NCI-H2171 treated with DMSO at 0.1 percent for 48 hours (cell line): Measurements from ENCODE around the gene MEPE.
A peak's percentile ranks its signal among the peaks of the same experiment; 100 is the strongest.

Experiments
- DNase-seq: peaks from one replicate; lab custom pipeline; 2025; lab: John Stamatoyannopoulos, UW

MEPE gene, protein sequence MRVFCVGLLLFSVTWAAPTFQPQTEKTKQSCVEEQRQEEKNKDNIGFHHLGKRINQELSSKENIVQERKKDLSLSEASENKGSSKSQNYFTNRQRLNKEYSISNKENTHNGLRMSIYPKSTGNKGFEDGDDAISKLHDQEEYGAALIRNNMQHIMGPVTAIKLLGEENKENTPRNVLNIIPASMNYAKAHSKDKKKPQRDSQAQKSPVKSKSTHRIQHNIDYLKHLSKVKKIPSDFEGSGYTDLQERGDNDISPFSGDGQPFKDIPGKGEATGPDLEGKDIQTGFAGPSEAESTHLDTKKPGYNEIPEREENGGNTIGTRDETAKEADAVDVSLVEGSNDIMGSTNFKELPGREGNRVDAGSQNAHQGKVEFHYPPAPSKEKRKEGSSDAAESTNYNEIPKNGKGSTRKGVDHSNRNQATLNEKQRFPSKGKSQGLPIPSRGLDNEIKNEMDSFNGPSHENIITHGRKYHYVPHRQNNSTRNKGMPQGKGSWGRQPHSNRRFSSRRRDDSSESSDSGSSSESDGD

DNA sequence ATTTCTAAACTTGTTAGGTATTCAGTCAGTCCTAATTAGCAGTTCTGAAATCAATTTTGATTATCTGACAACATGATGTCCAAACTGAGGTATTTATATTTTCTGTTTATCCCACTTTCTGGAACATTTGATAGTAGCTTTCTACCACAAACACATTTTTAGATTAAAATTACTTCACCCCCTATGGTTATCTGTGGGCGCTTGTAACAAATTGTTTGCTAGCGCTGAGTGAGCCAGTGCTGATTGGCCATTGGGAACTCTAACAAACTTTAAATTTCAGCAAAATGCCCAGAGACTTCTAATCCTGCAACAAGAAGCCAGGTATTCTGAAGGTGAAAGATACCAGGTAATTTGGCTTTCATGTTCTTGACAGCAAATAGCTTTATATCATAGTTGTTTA, at the start of gene MEPE:
MEPE (plus strand) TSS at position 301 of the 400 bp plus-strand sequence. CDS start 1,746 bp downstream, outside the sequence.
- DNase-seq = no peak

DNA sequence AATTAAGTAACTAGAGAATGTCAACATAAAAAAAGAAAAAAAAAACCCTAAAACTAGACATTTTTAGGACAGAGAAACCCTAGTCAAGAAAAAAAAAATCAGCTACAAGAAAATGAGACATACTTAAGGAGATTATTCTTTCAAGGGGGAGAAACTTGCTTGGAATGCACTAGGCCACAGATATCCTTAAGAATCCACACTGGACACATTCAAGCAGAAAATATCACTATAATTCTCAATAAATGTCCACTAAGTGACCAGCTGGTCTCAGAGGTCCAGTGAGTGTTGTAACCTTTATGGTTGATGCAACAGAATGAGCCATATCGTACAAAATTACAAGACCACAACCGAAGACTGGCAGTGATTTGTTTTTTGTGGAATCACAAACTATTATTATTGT, 49.0 kb upstream of the MEPE start:
- no peak for DNase-seq

DNA sequence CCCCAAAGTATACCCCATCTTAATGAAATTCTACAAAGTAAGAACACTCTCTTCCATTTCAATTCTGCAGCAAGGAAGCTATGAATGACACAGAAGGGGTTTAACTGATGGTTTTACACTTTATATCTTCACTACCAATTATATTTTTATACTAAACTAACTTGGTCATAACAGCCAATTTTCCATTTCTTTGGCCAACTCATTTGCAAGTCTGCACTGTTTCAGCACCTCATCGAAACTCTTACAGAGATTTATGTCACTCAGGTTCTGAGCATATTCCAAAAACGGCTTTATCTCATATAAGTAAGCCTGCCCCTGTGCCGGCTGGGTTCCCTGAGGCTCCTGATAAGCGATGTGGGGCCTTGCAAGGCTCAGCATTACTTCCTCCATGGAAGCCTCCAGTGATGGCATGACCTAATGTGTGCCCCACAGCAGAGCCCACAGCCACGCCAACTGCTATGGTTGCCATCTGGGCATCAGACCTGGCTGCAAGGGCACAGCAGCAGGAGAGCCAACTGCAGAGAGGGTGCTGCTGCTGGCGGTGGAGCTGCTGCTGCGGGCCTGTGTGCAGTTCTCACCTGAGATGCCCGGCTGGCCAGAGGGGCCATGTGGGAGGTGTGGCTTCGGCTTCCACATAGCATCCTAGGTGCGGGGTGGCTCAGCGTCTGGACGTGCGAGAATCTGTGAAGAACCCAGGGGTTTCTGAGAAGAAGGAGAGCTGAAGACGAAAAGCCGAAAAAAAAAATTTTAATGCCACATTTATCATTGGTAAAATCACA, 46.8 kb upstream of the MEPE start:
- no peak for DNase-seq

DNA sequence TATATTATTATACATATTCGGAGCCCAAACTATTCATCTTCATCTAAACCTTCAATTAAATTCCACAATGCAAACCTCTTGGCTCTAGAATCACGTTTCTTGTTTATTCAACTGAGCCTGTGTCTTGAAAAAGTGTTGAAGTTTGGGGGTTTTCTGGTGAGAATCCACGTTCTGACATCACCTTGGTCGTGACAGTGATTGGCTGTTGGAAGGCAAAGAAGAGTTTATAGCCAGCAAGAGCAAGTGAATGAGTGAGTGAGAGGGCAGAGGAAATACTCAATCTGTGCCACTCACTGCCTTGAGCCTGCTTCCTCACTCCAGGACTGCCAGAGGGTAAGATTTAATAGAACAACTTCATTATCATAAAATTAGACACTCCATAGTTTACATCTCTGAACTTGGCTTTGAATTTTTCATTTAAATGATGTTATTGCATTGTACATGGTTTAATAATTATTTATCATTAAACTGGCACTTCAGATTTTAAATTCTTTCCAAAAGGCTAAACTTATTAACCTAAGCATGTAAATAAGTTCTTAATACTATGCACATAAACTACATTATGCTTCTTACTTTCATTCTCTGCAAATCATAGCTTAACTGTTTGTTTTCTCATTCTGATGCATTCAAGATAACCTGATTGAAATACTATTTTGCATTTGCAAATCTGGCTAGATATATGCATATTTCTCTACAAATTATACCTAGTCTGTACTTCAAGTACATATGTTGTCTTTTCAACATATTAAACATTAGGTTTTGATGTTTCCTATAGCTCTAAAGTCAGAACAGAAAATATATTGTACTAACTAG, 33.3 kb upstream of the MEPE start, which contains the start of gene IBSP:
IBSP (plus strand) TSS at position 254 of the 813 bp plus-strand sequence. CDS start 2,808 bp downstream, outside the sequence.
- no peak for DNase-seq

DNA sequence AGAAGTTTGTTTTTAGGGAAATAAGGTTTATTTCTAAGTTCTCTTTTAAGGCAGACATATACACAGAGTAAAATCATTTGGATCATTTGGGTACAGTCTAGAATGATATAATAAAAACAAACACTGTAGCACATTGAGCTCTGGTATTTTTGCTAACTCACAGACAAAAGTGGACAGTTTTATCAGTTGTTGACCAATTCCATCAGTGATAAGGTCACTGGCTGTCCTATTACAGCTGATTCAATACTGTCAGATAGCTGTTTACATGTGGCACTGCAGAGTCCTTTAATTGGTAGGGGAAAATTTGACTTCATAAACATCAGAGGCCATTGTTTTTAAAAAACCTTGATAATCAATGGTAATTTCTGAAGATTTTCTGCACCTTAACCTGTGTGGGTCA, 29.9 kb upstream of the MEPE start:
- DNase-seq = no peak

DNA sequence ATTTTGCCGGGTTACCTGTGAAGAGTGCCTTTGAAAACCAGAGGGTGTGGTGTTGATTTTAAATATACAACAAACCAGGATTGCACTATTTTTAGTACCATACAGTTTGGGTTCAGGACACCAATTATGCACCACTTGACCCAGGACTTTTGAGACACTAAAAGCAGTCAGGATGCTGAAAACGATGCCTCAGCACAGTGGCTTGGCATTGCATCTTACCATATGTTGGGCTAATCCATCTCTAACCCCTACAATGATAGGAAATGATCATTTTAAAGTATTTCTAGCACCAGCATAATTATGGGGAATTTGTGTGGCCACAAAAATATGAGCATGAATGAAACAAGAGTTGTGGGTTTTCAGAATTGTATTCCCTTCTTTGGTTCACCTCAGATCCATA, 29.3 kb upstream of the MEPE start:
- DNase-seq = no peak

DNA sequence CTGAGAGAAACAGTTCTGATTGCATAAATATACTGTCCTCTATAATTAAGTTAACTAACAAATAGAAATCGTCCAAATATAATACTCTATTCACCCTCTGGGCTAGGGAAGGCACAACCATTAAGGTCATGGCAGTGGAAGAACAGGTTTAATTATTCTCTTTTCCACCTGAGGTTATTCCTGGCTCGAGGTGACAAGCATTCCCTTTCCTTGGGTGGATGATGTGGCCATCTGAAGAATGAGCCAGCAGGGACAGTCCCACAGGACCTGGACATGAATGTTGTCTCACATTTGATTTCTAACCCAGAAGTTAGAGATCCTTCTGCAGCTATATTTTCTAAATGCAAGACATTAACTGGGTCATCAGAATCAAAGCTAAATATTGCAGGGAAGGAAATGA, 27.9 kb upstream of the MEPE start:
- DNase-seq = no peak

DNA sequence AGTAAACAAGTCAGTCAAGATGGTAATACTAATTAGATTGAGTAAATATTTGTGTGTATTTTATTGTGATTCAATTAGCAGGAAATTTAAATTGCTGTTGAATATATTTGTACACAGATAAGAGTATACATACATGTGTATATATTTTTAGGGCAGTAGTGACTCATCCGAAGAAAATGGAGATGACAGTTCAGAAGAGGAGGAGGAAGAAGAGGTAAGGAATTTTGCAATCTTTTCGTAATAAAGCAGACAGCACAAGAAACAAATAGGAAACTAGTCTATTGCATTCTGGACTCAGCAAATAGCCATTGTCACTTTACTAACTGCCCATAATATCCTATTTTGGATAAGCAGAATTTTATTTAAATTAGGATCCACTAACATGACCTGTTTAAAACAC, 26.8 kb upstream of the MEPE start:
- no peak for DNase-seq

DNA sequence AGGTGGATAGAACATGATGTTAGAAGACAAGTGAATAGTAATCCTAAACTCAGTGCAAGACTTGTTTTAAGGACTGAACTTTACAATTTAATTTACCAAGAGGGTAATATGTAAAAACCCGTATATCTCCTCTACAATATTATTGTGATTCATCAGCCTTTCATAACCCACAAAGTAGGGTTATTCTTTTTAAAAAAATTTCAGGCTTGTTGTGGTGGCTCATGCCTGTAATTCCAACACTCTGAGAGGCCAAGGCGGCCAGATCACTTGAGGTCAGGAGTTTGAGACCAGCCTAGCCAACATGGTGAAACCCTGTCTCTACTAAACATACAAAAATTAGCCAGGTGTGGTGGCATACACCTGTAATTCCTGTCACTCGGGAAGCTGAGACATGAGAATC, 26.2 kb upstream of the MEPE start:
- no peak for DNase-seq

DNA sequence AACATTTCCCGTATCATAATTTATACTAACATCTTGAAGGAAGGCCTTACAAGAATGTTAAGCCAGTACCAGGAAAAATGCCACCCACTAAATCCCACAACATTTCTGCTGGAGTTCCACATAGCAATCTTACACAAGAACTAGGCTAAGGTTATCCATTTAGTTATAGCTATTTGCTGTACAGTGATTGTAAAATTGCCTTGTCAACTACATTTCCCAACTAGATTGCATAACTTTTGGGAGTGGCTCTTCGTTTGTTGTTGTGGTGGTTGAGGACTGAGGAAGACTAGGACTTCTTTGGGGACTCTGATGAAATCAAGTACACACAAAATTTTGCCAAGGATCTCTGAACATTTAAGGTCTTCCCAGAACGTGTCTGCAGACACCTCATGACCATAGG, 25.4 kb upstream of the MEPE start:
- DNase-seq = no peak

DNA sequence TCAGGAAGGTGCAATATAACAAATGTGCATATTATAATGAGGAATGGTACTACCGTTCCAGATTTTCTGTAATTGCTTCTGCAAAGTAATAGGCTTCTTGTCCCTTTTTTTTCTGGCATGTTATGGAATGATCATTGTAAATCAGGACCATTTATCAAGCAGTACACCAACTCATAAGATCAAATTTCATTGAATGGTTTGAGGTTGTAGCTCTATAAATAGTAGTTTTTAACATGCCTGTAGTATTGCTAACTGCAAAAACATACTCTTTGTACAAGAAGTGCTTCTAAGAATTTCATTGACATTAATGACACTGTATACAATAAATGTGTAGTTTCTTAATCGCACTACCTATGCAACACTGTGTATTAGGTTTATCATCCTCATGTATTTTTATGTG, 20.8 kb upstream of the MEPE start:
- no peak for DNase-seq

DNA sequence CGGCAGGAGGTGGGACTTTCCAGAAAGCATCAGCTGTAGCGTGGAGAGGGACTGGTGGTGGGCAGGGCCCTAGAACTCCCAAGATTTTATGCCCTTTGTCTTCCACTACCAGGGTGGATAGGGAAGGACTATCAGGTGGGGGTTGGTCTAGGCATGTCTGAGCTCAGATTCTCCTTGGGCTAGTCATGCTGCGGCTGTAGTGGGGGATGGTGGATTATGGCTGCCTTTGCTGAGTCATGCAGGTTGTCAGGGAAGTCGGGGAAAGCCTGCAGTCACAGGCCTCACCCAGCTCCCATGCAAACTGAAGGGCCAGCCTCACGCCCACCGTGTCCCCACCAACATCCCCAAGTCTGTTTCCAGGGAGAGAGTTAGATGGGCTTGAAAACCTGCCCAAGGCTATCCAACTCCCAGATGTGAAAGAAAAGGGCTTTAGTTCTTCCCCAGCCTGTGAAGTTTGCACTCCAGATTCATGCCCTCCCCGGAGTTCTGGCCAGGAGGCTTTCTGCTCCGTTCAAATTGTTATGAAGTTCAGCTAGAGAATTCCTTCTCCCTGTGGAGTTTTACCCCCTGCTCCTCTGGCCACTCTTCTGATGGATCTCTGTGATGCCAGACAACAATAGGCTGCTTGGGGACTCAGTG, 13.4 kb upstream of the MEPE start:
- no peak for DNase-seq

DNA sequence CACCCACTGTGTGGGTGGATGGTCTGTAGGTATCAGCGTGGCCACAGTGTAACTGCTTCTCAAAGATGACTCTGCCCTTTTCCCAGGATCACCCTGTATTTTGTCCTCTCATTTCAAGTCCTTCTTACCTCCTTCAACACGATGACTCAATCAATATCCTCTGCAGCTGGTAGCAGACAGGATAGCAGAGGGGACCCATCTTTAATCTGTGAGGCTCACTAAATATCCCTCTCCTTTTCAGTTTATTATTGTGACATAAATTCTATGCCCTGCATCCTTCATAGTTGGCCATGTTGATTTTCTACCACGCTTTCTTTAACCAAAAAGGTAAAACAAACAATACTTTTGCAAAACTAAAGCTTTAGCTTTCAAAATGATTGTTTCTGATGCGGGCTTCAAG, 9.6 kb upstream of the MEPE start:
- no peak for DNase-seq

DNA sequence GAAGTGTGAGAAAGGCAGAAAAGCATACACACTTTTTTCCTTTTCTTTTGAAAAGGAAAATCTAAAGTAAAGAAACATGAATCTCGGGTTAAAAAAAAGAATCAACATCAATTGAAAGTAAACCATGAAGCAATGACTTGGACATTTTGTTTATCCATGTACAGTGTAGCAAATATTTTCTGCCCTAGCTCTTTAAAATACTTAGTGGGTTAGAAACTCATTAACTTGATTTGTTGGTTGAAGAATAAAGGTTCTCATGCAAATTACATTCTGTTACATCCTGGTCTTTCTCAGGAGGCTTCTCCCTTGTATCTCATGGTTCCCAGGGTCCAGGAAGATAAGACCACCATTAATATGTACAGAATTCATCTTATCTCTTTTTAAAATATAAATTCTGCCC, 9.0 kb upstream of the MEPE start:
- DNase-seq = no peak

DNA sequence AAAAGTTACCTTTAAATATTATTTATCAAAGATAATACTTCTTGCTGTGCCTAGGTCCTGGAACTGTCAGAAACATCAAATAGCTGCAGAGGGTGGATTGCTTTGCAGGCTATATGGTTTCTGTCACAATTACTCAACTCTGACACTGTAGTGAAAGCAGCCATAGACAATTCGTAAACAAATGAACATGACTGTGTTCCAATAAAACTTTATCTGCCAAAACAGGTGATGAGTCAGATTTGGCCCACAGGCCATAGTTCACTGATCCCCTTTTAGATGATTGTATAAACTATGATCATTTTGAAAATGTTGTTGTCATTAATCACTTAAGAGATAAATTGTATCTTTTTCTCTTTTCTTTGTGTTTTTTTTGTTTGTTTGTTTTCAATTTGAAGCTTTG, 8.4 kb upstream of the MEPE start:
- DNase-seq = no peak

DNA sequence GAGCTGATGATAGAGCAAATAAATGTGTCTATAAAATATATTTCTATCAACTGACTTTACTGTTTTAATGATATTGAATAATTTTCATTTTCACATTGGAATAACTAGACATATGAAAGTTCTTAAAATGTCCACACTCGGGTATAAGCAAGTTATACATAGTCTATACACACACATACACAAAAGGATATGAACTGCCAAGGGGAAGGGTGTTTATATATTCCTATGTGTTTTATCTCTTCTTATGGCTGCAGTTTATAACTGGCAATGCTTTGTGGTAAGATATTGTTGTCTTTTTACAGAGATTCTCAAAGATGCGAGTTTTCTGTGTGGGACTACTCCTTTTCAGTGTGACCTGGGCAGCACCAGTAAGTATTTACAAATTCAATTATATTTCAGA, 1.6 kb downstream of the MEPE start:
- no peak for DNase-seq

DNA sequence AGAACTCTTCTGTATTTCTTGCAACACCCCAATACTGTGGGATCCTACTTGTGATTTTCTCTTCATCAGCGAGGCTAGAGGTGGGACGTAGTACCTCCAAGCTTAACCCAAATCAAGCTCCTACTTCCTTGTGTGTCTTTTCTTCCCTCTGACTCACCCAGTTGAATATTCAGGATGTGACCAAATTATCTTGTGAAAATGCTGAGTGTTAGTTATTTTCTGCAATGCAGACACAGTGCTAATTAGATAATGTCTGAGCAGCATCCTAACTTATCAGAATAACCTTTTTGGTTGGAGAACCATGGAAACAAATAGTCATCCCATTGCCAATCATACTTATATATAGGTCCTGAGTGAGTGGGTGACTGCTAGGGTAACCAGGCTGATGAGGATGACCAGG, 2.4 kb downstream of the MEPE start:
- no peak for DNase-seq

DNA sequence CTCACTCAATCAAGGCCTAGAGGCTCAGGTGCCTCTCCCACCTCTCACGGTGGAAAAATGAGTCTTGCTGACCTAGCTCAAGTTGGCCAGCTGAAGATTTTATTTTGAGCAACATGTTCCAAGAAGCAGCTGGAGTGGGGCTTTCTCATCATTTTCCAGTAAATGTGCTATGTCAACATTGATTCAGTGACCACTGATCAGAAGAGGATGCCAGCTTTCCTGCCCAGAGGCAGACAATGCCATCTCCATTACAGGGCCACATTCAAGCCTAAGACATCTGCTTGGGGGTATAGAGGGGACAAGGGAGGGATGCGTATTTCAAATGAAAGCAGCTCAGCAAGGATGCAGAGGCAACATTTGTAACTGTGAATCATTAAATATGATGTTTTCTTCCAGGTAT, 3.0 kb downstream of the MEPE start:
- no peak for DNase-seq

DNA sequence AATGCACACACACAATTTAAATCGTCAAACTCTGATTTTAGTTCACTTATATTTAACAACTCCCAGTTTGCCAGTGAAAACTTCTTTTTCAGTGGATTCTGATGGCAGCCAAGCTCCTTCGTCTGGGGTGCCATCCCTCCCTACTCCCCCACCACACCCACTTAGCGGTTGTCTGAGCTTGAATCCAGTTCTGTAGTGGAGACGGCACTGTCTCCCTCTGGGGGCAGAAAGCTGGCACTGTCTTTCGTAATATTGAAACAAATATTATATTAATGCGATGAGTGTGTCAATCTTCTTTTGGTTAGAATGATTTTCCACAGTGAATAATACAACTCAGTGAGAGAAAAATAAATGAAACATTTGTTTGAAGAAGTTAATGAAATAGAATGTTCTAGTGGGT, 5.4 kb downstream of the MEPE start:
- no peak for DNase-seq

DNA sequence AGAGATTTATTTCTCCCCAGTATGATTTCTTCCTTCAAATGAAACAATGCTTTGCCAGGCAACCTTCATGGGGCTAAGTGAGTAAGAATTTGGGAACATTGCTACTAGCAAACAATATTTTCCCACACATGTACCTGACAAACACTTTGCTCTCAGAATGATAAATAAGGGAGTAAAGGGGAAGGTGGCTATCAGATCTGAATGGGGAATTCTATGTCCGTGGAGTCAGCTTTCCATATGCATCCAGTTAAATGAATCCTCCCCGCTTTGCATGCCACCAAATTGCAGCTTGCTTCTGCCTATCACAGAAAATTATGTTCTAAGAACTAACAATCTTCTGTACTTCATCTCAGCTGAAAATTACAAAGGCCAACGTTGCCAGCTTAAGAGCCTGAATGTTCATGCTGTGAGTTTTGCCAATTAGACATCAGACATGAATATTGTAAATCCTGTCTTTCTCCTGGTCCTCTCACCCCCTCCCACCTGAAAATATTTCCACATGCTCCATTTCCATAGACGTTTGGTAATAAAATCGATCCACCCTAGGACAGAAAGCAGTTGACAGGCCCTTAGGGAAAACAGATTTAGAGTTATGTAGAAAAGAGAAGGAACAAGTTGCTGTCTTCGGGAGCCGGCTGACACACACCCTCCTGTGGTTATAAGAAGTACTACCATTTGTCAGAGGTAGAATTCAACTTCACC, 6.3 kb downstream of the MEPE start:
- DNase-seq = peak; percentile 17

DNA sequence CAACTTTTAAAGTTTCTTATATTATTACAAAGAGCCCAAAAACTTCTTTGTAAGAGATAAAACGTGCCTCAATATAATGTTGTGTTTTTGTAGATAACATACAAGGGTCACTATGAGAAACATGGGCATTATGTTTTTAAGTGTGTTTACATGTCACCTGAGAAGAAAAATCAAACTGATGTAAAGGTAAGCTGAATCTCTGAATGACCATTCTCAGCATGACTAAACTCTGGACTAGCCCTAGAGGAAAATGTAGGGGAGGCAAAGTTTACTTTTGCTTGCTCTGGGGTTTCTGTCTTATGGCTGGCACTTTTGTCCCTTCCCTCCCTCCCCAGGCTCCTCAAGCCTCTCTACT, 6.8 kb downstream of the MEPE start:
- DNase-seq = no peak
